HCT116 (cell line): Measurements from ENCODE around the gene COL26A1. TPM values are rescaled to one million over a fixed set of nuclear protein-coding genes. Genes with fewer than 3 reads are reported as not detected.
A peak's percentile ranks its signal among the peaks of the same experiment; 100 is the strongest.

Experiments used
- ATAC-seq: fragments of 200-7000 bp; cut with Tn5 transposase; 2 replicates; pipeline ENCODE4 v1.9.1; 2020; ENCODE audit warnings: mild to moderate bottlenecking, moderate library complexity
- BruUV-seq: library from RNA; stranded (reverse); fragments of 400-500 nt; replicated peaks from 2 replicates; lab custom pipeline; 2021; lab: Mats Ljungman, UMichigan
- CTCF ChIA-PET: fragments of 300-600 bp; sonication (Branson Sonifier 250); formaldehyde crosslinking; loops from one replicate; lab custom pipeline; 2021; ENCODE audit warnings: antibody characterized with exemption; lab: Charles Lee
- POLR2A ChIA-PET: fragments of 300-600, 350-600 bp; sonication (Branson Sonifier 250); formaldehyde crosslinking; loops from one replicate; lab custom pipeline; 2021; ENCODE audit warnings: antibody characterized with exemption; lab: Charles Lee
- RAD21 ChIA-PET, 2 experiments: fragments of 300-600 bp; sonication (Branson Sonifier 250); formaldehyde crosslinking; loops; one replicate each; lab custom pipeline; 2023; ENCODE audit warnings: low total read pairs in 2 of 2; ENCODE audit not compliant: uncharacterized antibody in 2 of 2, unreplicated experiment in 2 of 2, low non-redundant PET in 1 of 2; lab: Charles Lee
- DNase-seq: peaks from one replicate; pipeline ENCODE4 v3.0.0-alpha.2; 2010; ENCODE audit warnings: low read depth, low spot score
- H2AFZ ChIP-seq: fragments of 200-600 bp; shearing (Covaris generic), sonication (generic); 2 replicates; pipeline ENCODE4 v1.6.1; 2017; ENCODE audit warnings: low read depth, mixed run types, mixed read lengths, antibody characterized with exemption, low read length; ENCODE audit not compliant: poor library complexity, severe bottlenecking
- H3K27ac ChIP-seq: 2 replicates; pipeline ENCODE4 v1.5.1; 2012; ENCODE audit warnings: low read depth, low read length
- H3K27me3 ChIP-seq: fragments of 200-600 bp; sonication (generic); 2 replicates; pipeline ENCODE4 v1.6.1; 2016; ENCODE audit warnings: mixed run types, low read length, mixed read lengths; ENCODE audit not compliant: insufficient read depth
- H3K36me3 ChIP-seq, 2 experiments: fragments of 200-500 bp in 1 of 2; fragments of 200-600 bp in 1 of 2; sonication (Bioruptor generic) in 1 of 2; sonication (generic) in 1 of 2; 2 replicates each; pipeline versions ENCODE4 v1.5.1 to v1.6.1; 2014 to 2016; ENCODE audit warnings: low read length in 2 of 2, inconsistent platforms in 1 of 2, mixed read lengths in 1 of 2, mixed run types in 1 of 2; ENCODE audit not compliant: insufficient read depth in 2 of 2, control insufficient read depth in 1 of 2
- H3K4me1 ChIP-seq, 2 experiments: fragments of 200-600 bp in 1 of 2; sonication (generic) in 1 of 2; 2 replicates each; pipeline versions ENCODE4 v1.5.1 to v1.6.1; 2012 to 2017; ENCODE audit warnings: low read length in 2 of 2, inconsistent platforms in 1 of 2, mild to moderate bottlenecking in 1 of 2, mixed read lengths in 1 of 2, mixed run types in 1 of 2, moderate library complexity in 1 of 2; ENCODE audit not compliant: insufficient read depth in 2 of 2, control insufficient read depth in 1 of 2
- H3K4me2 ChIP-seq: fragments of 200-600 bp; sonication (generic); 2 replicates; pipeline ENCODE4 v1.6.1; 2017; ENCODE audit warnings: mixed run types, low read length, mixed read lengths
- H3K4me3 ChIP-seq, 2 experiments: fragments of 200-600 bp in 1 of 2; sonication (generic) in 1 of 2; replicated peaks in 1 of 2; 2 replicates each; pipeline ENCODE4 v1.5.1; 2011 to 2016; ENCODE audit warnings: low read length in 2 of 2, control low read depth in 1 of 2, low read depth in 1 of 2, mild to moderate bottlenecking in 1 of 2, mixed read lengths in 1 of 2, mixed run types in 1 of 2
- H3K79me2 ChIP-seq: fragments of 200-600 bp; sonication (generic); 2 replicates; pipeline ENCODE4 v1.6.1; 2017; ENCODE audit warnings: mild to moderate bottlenecking, mixed run types, low read length, moderate library complexity, mixed read lengths; ENCODE audit not compliant: insufficient read depth
- H3K9ac ChIP-seq: fragments of 200-600 bp; sonication (generic); 2 replicates; pipeline ENCODE4 v1.6.1; 2016; ENCODE audit warnings: low read length, mixed read lengths
- H3K9me2 ChIP-seq: fragments of 200-600 bp; sonication (generic), shearing (Covaris generic); 2 replicates; pipeline ENCODE4 v1.6.1; 2017; ENCODE audit warnings: mixed run types, mild to moderate bottlenecking, moderate library complexity; ENCODE audit not compliant: insufficient read depth
- H3K9me3 ChIP-seq, 2 experiments: fragments of 200-500 bp in 1 of 2; fragments of 200-600 bp in 1 of 2; sonication (Bioruptor generic) in 1 of 2; sonication (generic) in 1 of 2; 2 replicates each; pipeline ENCODE4 v1.6.1; 2014 to 2017; ENCODE audit warnings: low read length in 2 of 2, mixed read lengths in 2 of 2, inconsistent platforms in 1 of 2, low read depth in 1 of 2, mild to moderate bottlenecking in 1 of 2, mixed run types in 1 of 2, moderate library complexity in 1 of 2; ENCODE audit not compliant: control insufficient read depth in 1 of 2, insufficient read depth in 1 of 2
- H4K20me1 ChIP-seq: fragments of 200-600 bp; sonication (generic), shearing (Covaris generic); 2 replicates; pipeline ENCODE4 v1.6.1; 2017; ENCODE audit warnings: mixed run types, mild to moderate bottlenecking, moderate library complexity; ENCODE audit not compliant: insufficient read depth
- CBX3 ChIP-seq: IDR thresholded peaks from 2 replicates; pipeline ENCODE4 v1.6.1; 2012; ENCODE audit warnings: low read depth
- ELF1 ChIP-seq: IDR thresholded peaks from 2 replicates; pipeline ENCODE4 v1.6.1; 2012; ENCODE audit warnings: low read depth, borderline replicate concordance
- EZH2phosphoT487 ChIP-seq: fragments of 200-600 bp; IDR thresholded peaks from 2 replicates; pipeline ENCODE4 v1.6.1; 2018; ENCODE audit warnings: antibody characterized with exemption, borderline replicate concordance
- FOSL1 ChIP-seq: IDR thresholded peaks from 2 replicates; pipeline ENCODE4 v1.6.1; 2012; ENCODE audit warnings: low read depth
- JUND ChIP-seq: IDR thresholded peaks from 2 replicates; pipeline ENCODE4 v1.6.1; 2012
- MAX ChIP-seq: IDR thresholded peaks from 2 replicates; pipeline ENCODE4 v1.6.1; 2012
- POLR2A ChIP-seq: IDR thresholded peaks from 2 replicates; pipeline ENCODE4 v1.7.0; 2011; ENCODE audit warnings: borderline replicate concordance; ENCODE audit not compliant: insufficient read depth, insufficient read length; ENCODE audit errors: extremely low read depth
- TCF7L2 ChIP-seq: IDR thresholded peaks from 2 replicates; pipeline ENCODE4 v1.7.0; 2011; ENCODE audit warnings: borderline replicate concordance, inconsistent platforms; ENCODE audit not compliant: insufficient read depth, insufficient read length; ENCODE audit errors: extremely low read depth
- ZFX ChIP-seq: fragments of 450-650 bp; IDR thresholded peaks from 2 replicates; pipeline ENCODE4 v1.6.1; 2017
- intact Hi-C: fragments of 100-400 bp; cut with micrococcal nuclease; formaldehyde crosslinking; loops from 2 replicates; pipeline ENCODE4 v1.10.0; 2022
- total RNA-seq: library from RNA; stranded (reverse); gene quantifications from one replicate; pipeline ENCODE4 v1.2.1, GENCODE V29; 2021; ENCODE audit not compliant: unreplicated experiment
- TF ChIP-seq, protein P1 (sequence below), 3 experiments: fragments of 200-600 bp in 1 of 3; sonication (generic) in 1 of 3; IDR thresholded peaks in 2 of 3; conservative IDR thresholded peaks in 1 of 3; 2 replicates each; pipeline ENCODE4 v1.5.1; 2012 to 2017; ENCODE audit warnings: low read depth in 2 of 3, low read length in 2 of 3, antibody characterized with exemption in 1 of 3, borderline replicate concordance in 1 of 3, control low read depth in 1 of 3, mild to moderate bottlenecking in 1 of 3, mixed read lengths in 1 of 3, mixed run types in 1 of 3, moderate library complexity in 1 of 3; ENCODE audit not compliant: insufficient read depth in 1 of 3
- TF ChIP-seq, protein P2 (sequence below): IDR thresholded peaks from 2 replicates; pipeline ENCODE4 v1.6.1; 2011; ENCODE audit warnings: mild to moderate bottlenecking, low read length, moderate library complexity; ENCODE audit not compliant: insufficient replicate concordance; ENCODE audit errors: extremely low read depth
- TF ChIP-seq, protein P3 (sequence below): IDR thresholded peaks from 2 replicates; pipeline ENCODE4 v1.6.1; 2012

The COL26A1 gene
- total RNA-seq, 1 experiment from 2014 or later, result 0.27 TPM

DNA sequence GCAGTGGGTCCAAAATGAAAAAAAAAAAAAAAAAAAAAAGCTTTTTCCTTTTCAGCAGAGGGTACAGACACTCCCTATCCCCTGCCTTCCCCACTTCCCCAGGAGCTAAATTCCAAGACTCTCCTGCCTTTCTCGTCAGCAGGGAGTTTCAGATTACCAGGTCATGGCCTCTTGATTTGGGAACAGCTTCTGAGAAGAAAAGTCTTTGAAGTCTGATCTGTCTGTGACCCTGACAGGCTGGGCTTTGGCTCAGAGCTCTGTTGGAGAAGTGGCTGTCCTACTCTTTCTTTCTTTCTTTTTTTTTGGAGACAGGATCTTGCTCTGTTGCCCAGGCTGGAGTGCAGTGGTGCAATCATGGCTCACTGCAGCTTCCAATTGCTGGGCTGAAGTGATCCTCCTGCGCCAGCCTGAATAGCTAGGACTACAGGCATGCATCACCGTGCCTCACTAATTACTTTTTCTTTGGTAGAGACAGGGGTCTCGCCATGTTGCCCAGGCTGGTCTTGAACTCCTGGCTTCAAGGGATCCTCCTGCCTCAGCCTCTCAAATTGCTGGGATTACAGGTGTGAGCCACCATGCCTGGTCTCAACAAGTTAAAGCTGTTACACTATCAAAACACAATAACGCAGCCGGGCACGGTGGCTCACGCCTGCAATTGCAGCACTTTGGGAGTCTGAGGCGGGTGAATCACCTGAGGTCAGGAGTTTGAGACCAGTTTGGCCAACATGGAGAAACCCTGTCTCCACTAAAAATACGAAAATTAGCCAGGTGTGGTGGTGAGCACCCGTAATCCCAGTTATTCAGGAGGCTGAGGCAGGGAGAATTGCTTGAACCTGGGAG lies 59.9 kb downstream of the COL26A1 start:
- Histone ChIP-seq H3K27me3 (no peaks in the 10 kb centered on the region), H3K27ac (no peak overlapping the region), H3K36me3 (no peaks in the 10 kb centered on the region), H4K20me1 (no peaks in the 10 kb centered on the region), H2AFZ (no peak overlapping the region), H3K4me3 (no peak overlapping the region), H3K9ac (no peak overlapping the region), H3K9me3 (no peaks in the 10 kb centered on the region), H3K4me1 (peaks cover 12 to 32% of the 10 kb centered on the region in 2 experiments), H3K9me2 (no peaks in the 10 kb centered on the region), H3K4me2 (peak overlapping the region; percentile 46), H3K79me2 (no peaks in the 10 kb centered on the region)
- ChIA-PET RAD21 (no interaction called here), POLR2A (no interaction called here), CTCF (interaction anchor here (1.3 to 1.6 kb wide), 2 partner anchors 12 to 18 kb away, joined by 3 to 4 read pairs; no protein-coding TSS in a partner anchor)
- ATAC-seq (no peak), DNase-seq (no peak)
- TF ChIP-seq ZFX (no peak), TCF7L2 (peak; percentile 68)
- no TSS peak for BruUV-seq
- intact Hi-C loops, result no loop called here

- Histone ChIP-seq H2AFZ (no peak overlapping the region), H3K79me2 (no peaks in the 10 kb centered on the region), H3K9ac (no peak overlapping the region), H3K36me3 (no peaks in the 10 kb centered on the region), H3K4me3 (no peak overlapping the region), H3K27ac (no peak overlapping the region), H3K9me3 (no peaks in the 10 kb centered on the region), H3K4me1 (peaks cover 12 to 15% of the 10 kb centered on the region in 2 experiments), H3K27me3 (no peaks in the 10 kb centered on the region), H3K9me2 (no peaks in the 10 kb centered on the region), H4K20me1 (no peaks in the 10 kb centered on the region), H3K4me2 (no peak overlapping the region)
- no peak for DNase-seq
- intact Hi-C loops, result no loop called here
- RAD21 ChIA-PET, result no interaction called here
- CTCF ChIA-PET, result interaction anchor here (1.0 kb wide), 1 partner anchor 11 kb away, joined by 3 read pairs; no protein-coding TSS in a partner anchor
- ATAC-seq, result no peak
- POLR2A ChIA-PET, result no interaction called here
- BruUV-seq, result no TSS peak
- TF ChIP-seq, protein P1, sequence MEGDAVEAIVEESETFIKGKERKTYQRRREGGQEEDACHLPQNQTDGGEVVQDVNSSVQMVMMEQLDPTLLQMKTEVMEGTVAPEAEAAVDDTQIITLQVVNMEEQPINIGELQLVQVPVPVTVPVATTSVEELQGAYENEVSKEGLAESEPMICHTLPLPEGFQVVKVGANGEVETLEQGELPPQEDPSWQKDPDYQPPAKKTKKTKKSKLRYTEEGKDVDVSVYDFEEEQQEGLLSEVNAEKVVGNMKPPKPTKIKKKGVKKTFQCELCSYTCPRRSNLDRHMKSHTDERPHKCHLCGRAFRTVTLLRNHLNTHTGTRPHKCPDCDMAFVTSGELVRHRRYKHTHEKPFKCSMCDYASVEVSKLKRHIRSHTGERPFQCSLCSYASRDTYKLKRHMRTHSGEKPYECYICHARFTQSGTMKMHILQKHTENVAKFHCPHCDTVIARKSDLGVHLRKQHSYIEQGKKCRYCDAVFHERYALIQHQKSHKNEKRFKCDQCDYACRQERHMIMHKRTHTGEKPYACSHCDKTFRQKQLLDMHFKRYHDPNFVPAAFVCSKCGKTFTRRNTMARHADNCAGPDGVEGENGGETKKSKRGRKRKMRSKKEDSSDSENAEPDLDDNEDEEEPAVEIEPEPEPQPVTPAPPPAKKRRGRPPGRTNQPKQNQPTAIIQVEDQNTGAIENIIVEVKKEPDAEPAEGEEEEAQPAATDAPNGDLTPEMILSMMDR (IDR thresholded peaks at IDR 0.05 in 2 of 3, conservative IDR thresholded peaks at IDR 0.05 in 1 of 3; ENCODE audit: borderline replicate concordance in 1 of 3, insufficient read depth in 1 of 3, low read depth in 2 of 3, low read length in 2 of 3), result no peak
- TF ChIP-seq ELF1, result no peak
- no peak for TF ChIP-seq TCF7L2
- TF ChIP-seq, protein P2, sequence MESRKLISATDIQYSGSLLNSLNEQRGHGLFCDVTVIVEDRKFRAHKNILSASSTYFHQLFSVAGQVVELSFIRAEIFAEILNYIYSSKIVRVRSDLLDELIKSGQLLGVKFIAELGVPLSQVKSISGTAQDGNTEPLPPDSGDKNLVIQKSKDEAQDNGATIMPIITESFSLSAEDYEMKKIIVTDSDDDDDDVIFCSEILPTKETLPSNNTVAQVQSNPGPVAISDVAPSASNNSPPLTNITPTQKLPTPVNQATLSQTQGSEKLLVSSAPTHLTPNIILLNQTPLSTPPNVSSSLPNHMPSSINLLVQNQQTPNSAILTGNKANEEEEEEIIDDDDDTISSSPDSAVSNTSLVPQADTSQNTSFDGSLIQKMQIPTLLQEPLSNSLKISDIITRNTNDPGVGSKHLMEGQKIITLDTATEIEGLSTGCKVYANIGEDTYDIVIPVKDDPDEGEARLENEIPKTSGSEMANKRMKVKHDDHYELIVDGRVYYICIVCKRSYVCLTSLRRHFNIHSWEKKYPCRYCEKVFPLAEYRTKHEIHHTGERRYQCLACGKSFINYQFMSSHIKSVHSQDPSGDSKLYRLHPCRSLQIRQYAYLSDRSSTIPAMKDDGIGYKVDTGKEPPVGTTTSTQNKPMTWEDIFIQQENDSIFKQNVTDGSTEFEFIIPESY, result no peak
- TF ChIP-seq MAX, result no peak
- TF ChIP-seq EZH2phosphoT487, result no peak
- TF ChIP-seq CBX3, result no peak
- no peak for TF ChIP-seq FOSL1
- no peak for TF ChIP-seq POLR2A
- TF ChIP-seq, protein P3, sequence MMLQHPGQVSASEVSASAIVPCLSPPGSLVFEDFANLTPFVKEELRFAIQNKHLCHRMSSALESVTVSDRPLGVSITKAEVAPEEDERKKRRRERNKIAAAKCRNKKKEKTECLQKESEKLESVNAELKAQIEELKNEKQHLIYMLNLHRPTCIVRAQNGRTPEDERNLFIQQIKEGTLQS, result no peak
- no peak for TF ChIP-seq JUND
Measured at GRCh38 chr7:101426303-101427011, 63.8 kb downstream of the COL26A1 start.
